Activated CD4-positive, alpha-beta T cell treated with anti-CD3 and anti-CD28 coated beads, Interleukin-2, amount 10 ng/mL, durations not matched to agents 7 days and 5 days (primary cell): ENCODE measurements around the gene SYT17. TPM values are rescaled to one million over a fixed set of nuclear protein-coding genes. Genes with fewer than 3 reads are reported as not detected.

ENCODE experiments used
- CTCF ChIA-PET: fragments of 350-600 bp; sonication (Branson Sonifier 250); formaldehyde crosslinking; loops from one replicate; lab custom pipeline; 2021; ENCODE audit warnings: antibody characterized with exemption; lab: Charles Lee
- POLR2A ChIA-PET: fragments of 350-600 bp; sonication (Branson Sonifier 250); formaldehyde crosslinking; loops from one replicate; lab custom pipeline; 2021; ENCODE audit warnings: antibody characterized with exemption; lab: Charles Lee
- DNase-seq: peaks from one replicate; pipeline ENCODE4 v3.0.0-alpha.2; 2020
- H3K27ac Mint-ChIP-seq: one replicate; pipeline ENCODE4 v1.8.0; 2021; ENCODE audit warnings: mild to moderate bottlenecking, moderate library complexity, mixed read lengths
- H3K27me3 Mint-ChIP-seq: one replicate; pipeline ENCODE4 v1.8.0; 2021; ENCODE audit warnings: mixed read lengths
- H3K36me3 Mint-ChIP-seq: one replicate; pipeline ENCODE4 v1.8.0; 2021; ENCODE audit warnings: low read depth, mixed read lengths
- H3K4me1 Mint-ChIP-seq: one replicate; pipeline ENCODE4 v1.8.0; 2021; ENCODE audit warnings: mixed read lengths
- H3K4me3 Mint-ChIP-seq: one replicate; pipeline ENCODE4 v1.8.0; 2021; ENCODE audit warnings: mild to moderate bottlenecking, moderate library complexity, mixed read lengths
- H3K9me3 Mint-ChIP-seq: one replicate; pipeline ENCODE4 v1.8.0; 2021; ENCODE audit warnings: mixed read lengths
- total RNA-seq, 2 experiments: library from RNA; stranded (reverse); gene quantifications; one replicate each; pipeline ENCODE4 v1.2.3, GENCODE V29; 2021

The SYT17 gene
- total RNA-seq, 2 experiments from 2014 or later, result not detected

- no peak overlapping the region for H3K4me3 Mint-ChIP-seq
- no peak for DNase-seq
- H3K9me3 Mint-ChIP-seq, result no peaks in the 10 kb centered on the region
- H3K27ac Mint-ChIP-seq, result no peak overlapping the region
- CTCF ChIA-PET, result no interaction called here
- H3K36me3 Mint-ChIP-seq, result no peaks in the 10 kb centered on the region
- no peaks in the 10 kb centered on the region for H3K27me3 Mint-ChIP-seq
- POLR2A ChIA-PET, result no interaction called here
- no peaks in the 10 kb centered on the region for H3K4me1 Mint-ChIP-seq
These were observed 141.1 kb downstream of the SYT17 start for GRCh38 chr16:19309178-19309577.

GRCh38 chr16:19314718-19315425, 146.8 kb downstream of the SYT17 start:
- H3K27ac Mint-ChIP-seq, result no peak overlapping the region
- H3K36me3 Mint-ChIP-seq, result no peaks in the 10 kb centered on the region
- H3K27me3 Mint-ChIP-seq, result peaks cover 3% of the 10 kb centered on the region
- no peaks in the 10 kb centered on the region for H3K9me3 Mint-ChIP-seq
- ChIA-PET POLR2A (no interaction called here), CTCF (no interaction called here)
- DNase-seq, result no peak
- H3K4me3 Mint-ChIP-seq, result no peak overlapping the region
- no peaks in the 10 kb centered on the region for H3K4me1 Mint-ChIP-seq

GRCh38 chr16:19315889-19316433, 147.9 kb downstream of the SYT17 start:
- Mint-ChIP-seq H3K36me3 (no peaks in the 10 kb centered on the region), H3K4me1 (no peaks in the 10 kb centered on the region), H3K4me3 (no peak overlapping the region), H3K27me3 (peaks cover 3% of the 10 kb centered on the region), H3K9me3 (no peaks in the 10 kb centered on the region), H3K27ac (no peak overlapping the region)
- POLR2A ChIA-PET, result no interaction called here
- DNase-seq, result no peak
- CTCF ChIA-PET, result no interaction called here

- ChIA-PET POLR2A (no interaction called here), CTCF (interaction anchor here (0.8 kb wide), 1 partner anchor 64 kb away, joined by 3 read pairs; no protein-coding TSS in a partner anchor)
- Mint-ChIP-seq H3K27ac (no peak overlapping the region), H3K4me1 (no peaks in the 10 kb centered on the region), H3K27me3 (peaks cover 3% of the 10 kb centered on the region), H3K4me3 (no peak overlapping the region), H3K9me3 (no peaks in the 10 kb centered on the region), H3K36me3 (no peaks in the 10 kb centered on the region)
- no peak for DNase-seq
These were observed 148.8 kb downstream of the SYT17 start for GRCh38 chr16:19316846-19317245.

Other genes starting within 250 kb of the SYT17 start
- gene SMG1, start 241.8 kb upstream of the SYT17 start, total RNA-seq, result 100 to 1,000 TPM; 128 to 137 TPM
- not detected for gene TMC7, start 184.3 kb upstream of the SYT17 start, total RNA-seq
- gene COQ7, start 100.6 kb upstream of the SYT17 start, total RNA-seq, result 10 to 100 TPM; 11.6 to 15.3 TPM
- 1 to 10 TPM; 2.1 to 2.3 TPM for gene ITPRIPL2, start 54.3 kb upstream of the SYT17 start, total RNA-seq
- not detected for gene CLEC19A, start 117.5 kb downstream of the SYT17 start, total RNA-seq
- not detected for gene TMC5, start 249.6 kb downstream of the SYT17 start, total RNA-seq